GM12875 (cell line): ENCODE results near the gene LGALS9.

Experiments
- H3K4me3 ChIP-seq: one replicate; pipeline ENCODE4 v1.5.1; 2011; ENCODE audit warnings: low read depth, low read length, control low read depth
- CTCF ChIP-seq: IDR thresholded peaks from 2 replicates; pipeline ENCODE4 v1.5.1; 2011; ENCODE audit warnings: low read depth, mild to moderate bottlenecking, control low read depth, inconsistent platforms, low read length, moderate library complexity, borderline replicate concordance; ENCODE audit not compliant: insufficient read depth

LGALS9 gene

GRCh38 chr17:27591986-27592385, 39.0 kb upstream of the LGALS9 start:
- no peak for TF ChIP-seq CTCF
- no peak overlapping the region for H3K4me3 ChIP-seq

- no peak overlapping the region for H3K4me3 ChIP-seq
- no peak for TF ChIP-seq CTCF
Observed at GRCh38 chr17:27593232-27593856, 37.6 kb upstream of the LGALS9 start.

GRCh38 chr17:27593857-27594255, 37.1 kb upstream of the LGALS9 start:
- no peak overlapping the region for H3K4me3 ChIP-seq
- TF ChIP-seq CTCF: no peak

GRCh38 chr17:27595208-27595607, 35.8 kb upstream of the LGALS9 start:
- no peak for TF ChIP-seq CTCF
- H3K4me3 ChIP-seq: no peak overlapping the region

- no peak for TF ChIP-seq CTCF
- no peak overlapping the region for H3K4me3 ChIP-seq
Observed at GRCh38 chr17:27596096-27596495, 34.9 kb upstream of the LGALS9 start.

GRCh38 chr17:27596566-27597187, 34.3 kb upstream of the LGALS9 start:
- no peak overlapping the region for H3K4me3 ChIP-seq
- TF ChIP-seq CTCF: no peak

GRCh38 chr17:27597188-27597580, 33.8 kb upstream of the LGALS9 start:
- no peak overlapping the region for H3K4me3 ChIP-seq
- TF ChIP-seq CTCF: no peak
